Measurements from ENCODE around the gene RP9.

Gene RP9

DNA sequence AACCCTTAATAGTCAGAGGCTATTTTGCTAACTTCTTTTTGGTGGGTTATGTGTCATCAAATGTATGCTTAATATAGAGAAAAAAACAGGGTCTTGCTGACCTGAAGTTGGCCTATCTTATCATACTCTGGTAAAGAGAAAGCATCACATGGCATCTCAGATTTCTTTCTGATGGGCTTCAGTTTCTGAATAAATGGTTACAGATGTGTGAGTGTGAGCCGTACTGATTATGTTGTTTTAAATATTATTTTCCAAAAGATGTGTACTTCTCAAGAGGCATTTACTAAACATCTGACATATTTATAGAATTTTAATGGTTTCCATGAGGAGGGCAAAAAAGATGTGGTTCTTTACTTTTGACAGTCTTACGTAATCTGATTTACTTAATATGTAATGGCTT, 48.6 kb upstream of the RP9 start:
- ChIA-PET CTCF (no interaction called here), POLR2A (no interaction called here)
- TF ChIP-seq, protein P1, sequence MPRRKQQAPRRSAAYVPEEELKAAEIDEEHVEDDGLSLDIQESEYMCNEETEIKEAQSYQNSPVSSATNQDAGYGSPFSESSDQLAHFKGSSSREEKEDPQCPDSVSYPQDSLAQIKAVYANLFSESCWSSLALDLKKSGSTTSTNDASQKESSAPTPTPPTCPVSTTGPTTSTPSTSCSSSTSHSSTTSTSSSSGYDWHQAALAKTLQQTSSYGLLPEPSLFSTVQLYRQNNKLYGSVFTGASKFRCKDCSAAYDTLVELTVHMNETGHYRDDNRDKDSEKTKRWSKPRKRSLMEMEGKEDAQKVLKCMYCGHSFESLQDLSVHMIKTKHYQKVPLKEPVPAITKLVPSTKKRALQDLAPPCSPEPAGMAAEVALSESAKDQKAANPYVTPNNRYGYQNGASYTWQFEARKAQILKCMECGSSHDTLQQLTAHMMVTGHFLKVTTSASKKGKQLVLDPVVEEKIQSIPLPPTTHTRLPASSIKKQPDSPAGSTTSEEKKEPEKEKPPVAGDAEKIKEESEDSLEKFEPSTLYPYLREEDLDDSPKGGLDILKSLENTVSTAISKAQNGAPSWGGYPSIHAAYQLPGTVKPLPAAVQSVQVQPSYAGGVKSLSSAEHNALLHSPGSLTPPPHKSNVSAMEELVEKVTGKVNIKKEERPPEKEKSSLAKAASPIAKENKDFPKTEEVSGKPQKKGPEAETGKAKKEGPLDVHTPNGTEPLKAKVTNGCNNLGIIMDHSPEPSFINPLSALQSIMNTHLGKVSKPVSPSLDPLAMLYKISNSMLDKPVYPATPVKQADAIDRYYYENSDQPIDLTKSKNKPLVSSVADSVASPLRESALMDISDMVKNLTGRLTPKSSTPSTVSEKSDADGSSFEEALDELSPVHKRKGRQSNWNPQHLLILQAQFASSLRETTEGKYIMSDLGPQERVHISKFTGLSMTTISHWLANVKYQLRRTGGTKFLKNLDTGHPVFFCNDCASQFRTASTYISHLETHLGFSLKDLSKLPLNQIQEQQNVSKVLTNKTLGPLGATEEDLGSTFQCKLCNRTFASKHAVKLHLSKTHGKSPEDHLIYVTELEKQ (tag by site-specific recombination; IDR thresholded peaks at IDR 0.05; ENCODE audit: borderline replicate concordance) = no peak
- no peak for TF ChIP-seq KLF16 (tag by site-specific recombination; IDR thresholded peaks at IDR 0.05)
- no peak for TF ChIP-seq ZSCAN5A (tag by site-specific recombination; IDR thresholded peaks at IDR 0.05)
- TF ChIP-seq, protein P2, sequence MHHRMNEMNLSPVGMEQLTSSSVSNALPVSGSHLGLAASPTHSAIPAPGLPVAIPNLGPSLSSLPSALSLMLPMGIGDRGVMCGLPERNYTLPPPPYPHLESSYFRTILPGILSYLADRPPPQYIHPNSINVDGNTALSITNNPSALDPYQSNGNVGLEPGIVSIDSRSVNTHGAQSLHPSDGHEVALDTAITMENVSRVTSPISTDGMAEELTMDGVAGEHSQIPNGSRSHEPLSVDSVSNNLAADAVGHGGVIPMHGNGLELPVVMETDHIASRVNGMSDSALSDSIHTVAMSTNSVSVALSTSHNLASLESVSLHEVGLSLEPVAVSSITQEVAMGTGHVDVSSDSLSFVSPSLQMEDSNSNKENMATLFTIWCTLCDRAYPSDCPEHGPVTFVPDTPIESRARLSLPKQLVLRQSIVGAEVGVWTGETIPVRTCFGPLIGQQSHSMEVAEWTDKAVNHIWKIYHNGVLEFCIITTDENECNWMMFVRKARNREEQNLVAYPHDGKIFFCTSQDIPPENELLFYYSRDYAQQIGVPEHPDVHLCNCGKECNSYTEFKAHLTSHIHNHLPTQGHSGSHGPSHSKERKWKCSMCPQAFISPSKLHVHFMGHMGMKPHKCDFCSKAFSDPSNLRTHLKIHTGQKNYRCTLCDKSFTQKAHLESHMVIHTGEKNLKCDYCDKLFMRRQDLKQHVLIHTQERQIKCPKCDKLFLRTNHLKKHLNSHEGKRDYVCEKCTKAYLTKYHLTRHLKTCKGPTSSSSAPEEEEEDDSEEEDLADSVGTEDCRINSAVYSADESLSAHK (tag by site-specific recombination; IDR thresholded peaks at IDR 0.05) = no peak
- TF ChIP-seq ZSCAN30 (tag by site-specific recombination; IDR thresholded peaks at IDR 0.05) = no peak
- no peak for TF ChIP-seq ZNF311 (tag by site-specific recombination; IDR thresholded peaks at IDR 0.05; ENCODE audit: borderline replicate concordance)
- no peak for TF ChIP-seq ZNF677 (tag by site-specific recombination; IDR thresholded peaks at IDR 0.05)
- no peak for TF ChIP-seq HOXA7 (CRISPR knock-in tag; IDR thresholded peaks at IDR 0.05; ENCODE audit: borderline replicate concordance)
- TF ChIP-seq ZNF701 (tag by site-specific recombination; IDR thresholded peaks at IDR 0.05) = no peak
- no peak for TF ChIP-seq ZSCAN16 (tag by site-specific recombination; IDR thresholded peaks at IDR 0.05)
- TF ChIP-seq GLI4 (tag by site-specific recombination; IDR thresholded peaks at IDR 0.05) = no peak
- TF ChIP-seq GLIS1 (tag by site-specific recombination; IDR thresholded peaks at IDR 0.05) = no peak
- TF ChIP-seq ZEB2 (tag by site-specific recombination; IDR thresholded peaks at IDR 0.05) = no peak
- no peak for TF ChIP-seq ZNF211 (tag by site-specific recombination; IDR thresholded peaks at IDR 0.05; ENCODE audit: low read depth)
- Histone ChIP-seq H3K27ac (ENCODE audit: extremely low read depth, low read depth, low read length) (no peak overlapping the region), H3K4me1 (ENCODE audit: control insufficient read depth, insufficient read depth, low read length) (peaks cover 3% of the 10 kb centered on the region; the same call in 1 of the 2 replicates), H3K9me3 (ENCODE audit: control insufficient read depth, insufficient read depth, low read depth, low read length) (no peaks in the 10 kb centered on the region), H3K4me3 (ENCODE audit: low read depth, low read length) (no peak overlapping the region), H3K36me3 (ENCODE audit: control insufficient read depth in 2 of 2, insufficient read depth in 1 of 2, low read length in 2 of 2) (no peaks in the 10 kb centered on the region)

DNA sequence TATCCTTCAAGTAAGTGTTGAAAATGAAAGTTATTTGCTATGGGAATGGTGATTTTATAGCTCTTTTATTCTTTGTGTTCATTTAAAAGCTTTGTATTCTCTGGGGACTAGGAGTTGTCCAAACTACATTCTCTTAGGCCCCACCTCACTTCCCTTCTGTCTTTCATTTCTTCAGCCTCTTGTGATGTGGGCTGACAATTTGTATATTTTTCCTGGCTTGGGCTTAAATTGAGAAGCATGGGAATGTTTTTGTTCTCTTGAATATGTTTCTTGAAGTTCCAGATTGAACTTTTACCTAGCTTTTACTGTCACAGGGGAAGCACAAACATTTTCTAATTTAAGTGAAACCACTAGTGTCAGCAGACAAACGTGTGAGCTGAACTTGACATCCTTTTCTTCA, 48.1 kb upstream of the RP9 start:
- peaks cover 3% of the 10 kb centered on the region; the same call in 1 of the 2 replicates for H3K4me1 ChIP-seq (ENCODE audit: control insufficient read depth, insufficient read depth, low read length)
- POLR2A ChIA-PET = no interaction called here
- no peak overlapping the region for H3K27ac ChIP-seq (ENCODE audit: extremely low read depth, low read depth, low read length)
- CTCF ChIA-PET = no interaction called here
- H3K9me3 ChIP-seq (ENCODE audit: control insufficient read depth, insufficient read depth, low read depth, low read length) = no peaks in the 10 kb centered on the region
- no peak overlapping the region for H3K4me3 ChIP-seq (ENCODE audit: low read depth, low read length)
- H3K36me3 ChIP-seq (ENCODE audit: control insufficient read depth in 2 of 2, insufficient read depth in 1 of 2, low read length in 2 of 2) = no peaks in the 10 kb centered on the region
- no peak for TF ChIP-seq ZNF140 (tag by site-specific recombination; IDR thresholded peaks at IDR 0.05)
- no peak for TF ChIP-seq ZSCAN30 (tag by site-specific recombination; IDR thresholded peaks at IDR 0.05)
- no peak for TF ChIP-seq ZBTB8A (tag by site-specific recombination; IDR thresholded peaks at IDR 0.05)
- no peak for TF ChIP-seq ZNF548 (tag by site-specific recombination; IDR thresholded peaks at IDR 0.05)
- TF ChIP-seq ZSCAN23 (tag by site-specific recombination; IDR thresholded peaks at IDR 0.05) = no peak
- no peak for TF ChIP-seq ZNF366 (tag by site-specific recombination; conservative IDR thresholded peaks at IDR 0.05)
- no peak for TF ChIP-seq ELK4 (IDR thresholded peaks at IDR 0.05; ENCODE audit: borderline replicate concordance, low read depth, low read length)
- no peak for TF ChIP-seq ZNF473 (tag by site-specific recombination; IDR thresholded peaks at IDR 0.05)
- TF ChIP-seq ZBTB21 (tag by site-specific recombination; IDR thresholded peaks at IDR 0.05) = no peak
- TF ChIP-seq ZNF221 (tag by site-specific recombination; IDR thresholded peaks at IDR 0.05; ENCODE audit: borderline replicate concordance) = no peak
- TF ChIP-seq, protein P3, sequence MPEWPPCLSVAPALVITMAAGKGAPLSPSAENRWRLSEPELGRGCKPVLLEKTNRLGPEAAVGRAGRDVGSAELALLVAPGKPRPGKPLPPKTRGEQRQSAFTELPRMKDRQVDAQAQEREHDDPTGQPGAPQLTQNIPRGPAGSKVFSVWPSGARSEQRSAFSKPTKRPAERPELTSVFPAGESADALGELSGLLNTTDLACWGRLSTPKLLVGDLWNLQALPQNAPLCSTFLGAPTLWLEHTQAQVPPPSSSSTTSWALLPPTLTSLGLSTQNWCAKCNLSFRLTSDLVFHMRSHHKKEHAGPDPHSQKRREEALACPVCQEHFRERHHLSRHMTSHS (tag by site-specific recombination; IDR thresholded peaks at IDR 0.05) = no peak
- TF ChIP-seq ZNF26 (tag by site-specific recombination; IDR thresholded peaks at IDR 0.05) = no peak

All from HEK293 (cell line).